ENCODE measurements around the gene AGBL1. TPM values are rescaled to one million over a fixed set of nuclear protein-coding genes. Genes with fewer than 3 reads are reported as not detected.

AGBL1 gene
- total RNA-seq, 1 donor from 2014 or later: not detected

DNA sequence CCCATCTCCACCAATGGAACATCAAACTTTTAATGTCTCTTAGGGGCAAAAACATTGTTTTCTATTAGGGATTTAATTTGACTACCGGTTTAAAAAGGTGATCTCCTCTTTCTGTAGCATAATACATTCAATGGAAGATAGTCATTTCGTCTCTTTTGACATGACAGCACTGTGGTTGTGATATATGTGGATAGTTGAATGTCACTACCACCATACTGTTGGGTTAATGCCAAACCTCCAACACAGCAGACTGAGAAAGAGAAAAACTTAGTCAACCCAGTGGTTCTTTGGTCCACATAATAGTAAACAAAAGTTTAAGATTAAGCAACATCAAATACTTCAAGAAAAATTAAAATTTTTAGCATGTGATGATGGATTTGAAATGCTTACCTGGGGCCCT is 530.4 kb downstream of the AGBL1 start:
- H2AFZ ChIP-seq (ENCODE audit: low read depth, low read length): no peak overlapping the region
- no peaks in the 10 kb centered on the region for H4K20me1 ChIP-seq (ENCODE audit: insufficient read depth, low read length)
- no peaks in the 10 kb centered on the region for H3K79me2 ChIP-seq (ENCODE audit: insufficient read depth, low read length)
- Mint-ChIP-seq H3K9me3 (ENCODE audit: unreplicated experiment) (no peaks in the 10 kb centered on the region), H3K4me3 (ENCODE audit: unreplicated experiment) (no peak overlapping the region), H3K27ac (ENCODE audit: unreplicated experiment) (no peak overlapping the region), H3K4me1 (ENCODE audit: low read depth, unreplicated experiment) (peaks cover 11% of the 10 kb centered on the region), H3K36me3 (ENCODE audit: low read depth, unreplicated experiment) (no peaks in the 10 kb centered on the region), H3K27me3 (ENCODE audit: low read depth, unreplicated experiment) (peaks cover 2% of the 10 kb centered on the region)
- H3K36me3 ChIP-seq (ENCODE audit: insufficient read depth, low read length): no peaks in the 10 kb centered on the region
- no peak overlapping the region for H3K9ac ChIP-seq (ENCODE audit: low read length)
- DNase-seq (ENCODE audit: low read depth) (no peak), FAIRE-seq (no peak)
- TF ChIP-seq EZH2 (IDR thresholded peaks at IDR 0.05; ENCODE audit: insufficient read depth, low read length): no peak
- TF ChIP-seq, protein P1, sequence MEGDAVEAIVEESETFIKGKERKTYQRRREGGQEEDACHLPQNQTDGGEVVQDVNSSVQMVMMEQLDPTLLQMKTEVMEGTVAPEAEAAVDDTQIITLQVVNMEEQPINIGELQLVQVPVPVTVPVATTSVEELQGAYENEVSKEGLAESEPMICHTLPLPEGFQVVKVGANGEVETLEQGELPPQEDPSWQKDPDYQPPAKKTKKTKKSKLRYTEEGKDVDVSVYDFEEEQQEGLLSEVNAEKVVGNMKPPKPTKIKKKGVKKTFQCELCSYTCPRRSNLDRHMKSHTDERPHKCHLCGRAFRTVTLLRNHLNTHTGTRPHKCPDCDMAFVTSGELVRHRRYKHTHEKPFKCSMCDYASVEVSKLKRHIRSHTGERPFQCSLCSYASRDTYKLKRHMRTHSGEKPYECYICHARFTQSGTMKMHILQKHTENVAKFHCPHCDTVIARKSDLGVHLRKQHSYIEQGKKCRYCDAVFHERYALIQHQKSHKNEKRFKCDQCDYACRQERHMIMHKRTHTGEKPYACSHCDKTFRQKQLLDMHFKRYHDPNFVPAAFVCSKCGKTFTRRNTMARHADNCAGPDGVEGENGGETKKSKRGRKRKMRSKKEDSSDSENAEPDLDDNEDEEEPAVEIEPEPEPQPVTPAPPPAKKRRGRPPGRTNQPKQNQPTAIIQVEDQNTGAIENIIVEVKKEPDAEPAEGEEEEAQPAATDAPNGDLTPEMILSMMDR (IDR thresholded peaks at IDR 0.05; ENCODE audit: insufficient read depth, low read depth, low read length): no peak
- no peaks in the 10 kb centered on the region for H3K9me3 ChIP-seq (ENCODE audit: insufficient read depth, low read depth, low read length)
- H3K27me3 ChIP-seq (ENCODE audit: insufficient read depth, low read length): no peaks in the 10 kb centered on the region
- no peak overlapping the region for H3K27ac ChIP-seq (ENCODE audit: low read depth, low read length)
- no peaks in the 10 kb centered on the region for H3K4me1 ChIP-seq (ENCODE audit: insufficient read depth, low read length)
- no peak overlapping the region for H3K4me2 ChIP-seq (ENCODE audit: low read length)
- H3K4me3 ChIP-seq (ENCODE audit: insufficient read depth, low read depth, low read length): no peak overlapping the region

DNA sequence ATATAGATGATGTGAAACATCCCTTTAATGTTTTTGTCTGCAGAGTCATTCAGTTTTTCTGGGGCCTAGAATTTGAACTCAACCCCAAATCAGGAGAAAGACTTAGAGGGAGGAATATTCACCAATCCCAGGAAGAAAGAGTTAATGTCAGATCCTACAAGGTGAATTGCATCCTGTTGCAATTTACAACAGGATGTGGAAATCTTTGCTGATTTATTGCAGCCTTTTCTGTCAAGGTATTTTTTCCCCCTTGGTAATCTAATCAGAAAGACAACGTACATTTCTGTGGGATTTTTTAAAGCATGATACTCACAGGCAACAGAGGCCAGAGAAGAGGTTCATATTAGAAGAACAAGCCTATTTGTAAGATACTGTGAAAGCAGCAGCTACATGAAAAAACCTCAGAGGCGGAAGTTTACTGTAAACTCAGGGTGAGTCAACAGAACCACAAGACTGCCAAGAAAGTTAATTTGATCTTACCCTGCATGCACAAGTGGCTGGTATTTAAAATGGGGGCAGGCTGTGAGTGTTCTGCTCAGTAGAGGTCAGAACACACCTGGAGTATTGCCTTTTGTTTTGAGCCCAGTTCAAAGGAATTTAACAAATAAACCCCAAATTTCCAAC is 531.9 kb downstream of the AGBL1 start:
- H3K9me3 Mint-ChIP-seq (ENCODE audit: unreplicated experiment): no peaks in the 10 kb centered on the region
- H3K27me3 ChIP-seq (ENCODE audit: insufficient read depth, low read length): no peaks in the 10 kb centered on the region
- no peaks in the 10 kb centered on the region for H3K4me1 ChIP-seq (ENCODE audit: insufficient read depth, low read length)
- H3K36me3 ChIP-seq (ENCODE audit: insufficient read depth, low read length): no peaks in the 10 kb centered on the region
- H3K27me3 Mint-ChIP-seq (ENCODE audit: low read depth, unreplicated experiment): peaks cover 2% of the 10 kb centered on the region
- H3K4me1 Mint-ChIP-seq (ENCODE audit: low read depth, unreplicated experiment): peaks cover 11% of the 10 kb centered on the region
- FAIRE-seq (no peak), DNase-seq (ENCODE audit: low read depth) (peak; percentile 72)
- H3K9me3 ChIP-seq (ENCODE audit: insufficient read depth, low read depth, low read length): no peaks in the 10 kb centered on the region
- no peak overlapping the region for H2AFZ ChIP-seq (ENCODE audit: low read depth, low read length)
- peak overlapping the region; percentile 15 for H3K4me2 ChIP-seq (ENCODE audit: low read length)
- no peak overlapping the region for H3K9ac ChIP-seq (ENCODE audit: low read length)
- no peaks in the 10 kb centered on the region for H3K36me3 Mint-ChIP-seq (ENCODE audit: low read depth, unreplicated experiment)
- no peaks in the 10 kb centered on the region for H3K79me2 ChIP-seq (ENCODE audit: insufficient read depth, low read length)
- no peak overlapping the region for H3K27ac Mint-ChIP-seq (ENCODE audit: unreplicated experiment)
- TF ChIP-seq EZH2 (IDR thresholded peaks at IDR 0.05; ENCODE audit: insufficient read depth, low read length): no peak
- TF ChIP-seq, protein P1 (IDR thresholded peaks at IDR 0.05; ENCODE audit: insufficient read depth, low read depth, low read length): no peak
- no peak overlapping the region for H3K4me3 ChIP-seq (ENCODE audit: insufficient read depth, low read depth, low read length)
- H4K20me1 ChIP-seq (ENCODE audit: insufficient read depth, low read length): no peaks in the 10 kb centered on the region
- no peak overlapping the region for H3K27ac ChIP-seq (ENCODE audit: low read depth, low read length)
- no peak overlapping the region for H3K4me3 Mint-ChIP-seq (ENCODE audit: unreplicated experiment)

DNA sequence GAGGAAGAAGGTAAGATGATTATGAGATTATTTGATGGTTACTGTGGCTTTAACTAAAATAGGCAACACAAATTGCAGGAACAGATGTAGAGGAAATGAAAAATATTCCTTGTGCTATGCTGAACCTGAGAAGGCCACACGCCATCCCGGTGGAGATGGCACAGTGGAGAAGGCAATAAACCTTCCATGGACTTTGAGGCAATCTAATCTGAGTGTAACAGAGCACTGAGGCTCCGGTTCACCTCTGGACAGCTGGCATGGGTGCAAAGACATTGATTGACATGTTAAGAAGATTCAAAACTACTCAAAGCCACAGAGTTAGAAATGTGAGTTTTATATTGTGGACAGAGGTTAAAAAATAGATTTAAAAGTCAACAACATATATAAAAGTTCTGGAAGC is 535.7 kb downstream of the AGBL1 start:
- DNase-seq (ENCODE audit: low read depth): no peak
- H3K4me1 ChIP-seq (ENCODE audit: insufficient read depth, low read length): peaks cover 3% of the 10 kb centered on the region
- no peaks in the 10 kb centered on the region for H3K9me3 ChIP-seq (ENCODE audit: insufficient read depth, low read depth, low read length)
- no peaks in the 10 kb centered on the region for H4K20me1 ChIP-seq (ENCODE audit: insufficient read depth, low read length)
- TF ChIP-seq, protein P1 (IDR thresholded peaks at IDR 0.05; ENCODE audit: insufficient read depth, low read depth, low read length): no peak
- H2AFZ ChIP-seq (ENCODE audit: low read depth, low read length): no peak overlapping the region
- no peak overlapping the region for H3K4me3 ChIP-seq (ENCODE audit: insufficient read depth, low read depth, low read length)
- Mint-ChIP-seq H3K36me3 (ENCODE audit: low read depth, unreplicated experiment) (no peaks in the 10 kb centered on the region), H3K4me3 (ENCODE audit: unreplicated experiment) (no peak overlapping the region), H3K27me3 (ENCODE audit: low read depth, unreplicated experiment) (no peaks in the 10 kb centered on the region), H3K27ac (ENCODE audit: unreplicated experiment) (no peak overlapping the region), H3K9me3 (ENCODE audit: unreplicated experiment) (no peaks in the 10 kb centered on the region), H3K4me1 (ENCODE audit: low read depth, unreplicated experiment) (peaks cover 10% of the 10 kb centered on the region)
- no peaks in the 10 kb centered on the region for H3K27me3 ChIP-seq (ENCODE audit: insufficient read depth, low read length)
- no peak overlapping the region for H3K4me2 ChIP-seq (ENCODE audit: low read length)
- H3K79me2 ChIP-seq (ENCODE audit: insufficient read depth, low read length): no peaks in the 10 kb centered on the region
- no peak overlapping the region for H3K27ac ChIP-seq (ENCODE audit: low read depth, low read length)
- H3K36me3 ChIP-seq (ENCODE audit: insufficient read depth, low read length): no peaks in the 10 kb centered on the region
- no peak for FAIRE-seq
- no peak overlapping the region for H3K9ac ChIP-seq (ENCODE audit: low read length)
